ENCODE results near the gene ADM5.

DNA sequence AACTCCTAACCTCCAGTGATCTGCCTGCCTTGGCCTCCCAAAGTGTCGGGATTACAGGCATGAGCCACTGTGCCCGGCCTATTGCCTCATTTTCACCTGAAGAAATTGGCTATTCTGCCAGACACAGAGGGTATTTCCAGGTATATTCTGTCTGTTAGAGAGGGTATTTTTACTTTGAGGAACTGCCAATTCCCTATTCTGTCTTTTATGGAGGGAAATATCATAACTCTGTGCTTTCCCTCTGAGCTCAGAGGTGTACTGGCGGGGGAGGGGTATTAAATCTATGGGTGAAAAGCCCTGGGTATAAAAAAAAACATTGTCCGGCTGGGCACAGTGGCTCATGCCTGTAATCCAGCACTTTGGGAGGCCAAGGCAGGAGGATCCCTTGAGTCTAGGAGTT is 48.9 kb downstream of the ADM5 start:
- TF ChIP-seq, protein P1, sequence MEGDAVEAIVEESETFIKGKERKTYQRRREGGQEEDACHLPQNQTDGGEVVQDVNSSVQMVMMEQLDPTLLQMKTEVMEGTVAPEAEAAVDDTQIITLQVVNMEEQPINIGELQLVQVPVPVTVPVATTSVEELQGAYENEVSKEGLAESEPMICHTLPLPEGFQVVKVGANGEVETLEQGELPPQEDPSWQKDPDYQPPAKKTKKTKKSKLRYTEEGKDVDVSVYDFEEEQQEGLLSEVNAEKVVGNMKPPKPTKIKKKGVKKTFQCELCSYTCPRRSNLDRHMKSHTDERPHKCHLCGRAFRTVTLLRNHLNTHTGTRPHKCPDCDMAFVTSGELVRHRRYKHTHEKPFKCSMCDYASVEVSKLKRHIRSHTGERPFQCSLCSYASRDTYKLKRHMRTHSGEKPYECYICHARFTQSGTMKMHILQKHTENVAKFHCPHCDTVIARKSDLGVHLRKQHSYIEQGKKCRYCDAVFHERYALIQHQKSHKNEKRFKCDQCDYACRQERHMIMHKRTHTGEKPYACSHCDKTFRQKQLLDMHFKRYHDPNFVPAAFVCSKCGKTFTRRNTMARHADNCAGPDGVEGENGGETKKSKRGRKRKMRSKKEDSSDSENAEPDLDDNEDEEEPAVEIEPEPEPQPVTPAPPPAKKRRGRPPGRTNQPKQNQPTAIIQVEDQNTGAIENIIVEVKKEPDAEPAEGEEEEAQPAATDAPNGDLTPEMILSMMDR (IDR thresholded peaks at IDR 0.05), result no peak
- TF ChIP-seq POLR2AphosphoS5 (IDR thresholded peaks at IDR 0.05; ENCODE audit: low read depth, low read length), result no peak
- TF ChIP-seq, protein P2, sequence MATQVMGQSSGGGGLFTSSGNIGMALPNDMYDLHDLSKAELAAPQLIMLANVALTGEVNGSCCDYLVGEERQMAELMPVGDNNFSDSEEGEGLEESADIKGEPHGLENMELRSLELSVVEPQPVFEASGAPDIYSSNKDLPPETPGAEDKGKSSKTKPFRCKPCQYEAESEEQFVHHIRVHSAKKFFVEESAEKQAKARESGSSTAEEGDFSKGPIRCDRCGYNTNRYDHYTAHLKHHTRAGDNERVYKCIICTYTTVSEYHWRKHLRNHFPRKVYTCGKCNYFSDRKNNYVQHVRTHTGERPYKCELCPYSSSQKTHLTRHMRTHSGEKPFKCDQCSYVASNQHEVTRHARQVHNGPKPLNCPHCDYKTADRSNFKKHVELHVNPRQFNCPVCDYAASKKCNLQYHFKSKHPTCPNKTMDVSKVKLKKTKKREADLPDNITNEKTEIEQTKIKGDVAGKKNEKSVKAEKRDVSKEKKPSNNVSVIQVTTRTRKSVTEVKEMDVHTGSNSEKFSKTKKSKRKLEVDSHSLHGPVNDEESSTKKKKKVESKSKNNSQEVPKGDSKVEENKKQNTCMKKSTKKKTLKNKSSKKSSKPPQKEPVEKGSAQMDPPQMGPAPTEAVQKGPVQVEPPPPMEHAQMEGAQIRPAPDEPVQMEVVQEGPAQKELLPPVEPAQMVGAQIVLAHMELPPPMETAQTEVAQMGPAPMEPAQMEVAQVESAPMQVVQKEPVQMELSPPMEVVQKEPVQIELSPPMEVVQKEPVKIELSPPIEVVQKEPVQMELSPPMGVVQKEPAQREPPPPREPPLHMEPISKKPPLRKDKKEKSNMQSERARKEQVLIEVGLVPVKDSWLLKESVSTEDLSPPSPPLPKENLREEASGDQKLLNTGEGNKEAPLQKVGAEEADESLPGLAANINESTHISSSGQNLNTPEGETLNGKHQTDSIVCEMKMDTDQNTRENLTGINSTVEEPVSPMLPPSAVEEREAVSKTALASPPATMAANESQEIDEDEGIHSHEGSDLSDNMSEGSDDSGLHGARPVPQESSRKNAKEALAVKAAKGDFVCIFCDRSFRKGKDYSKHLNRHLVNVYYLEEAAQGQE (IDR thresholded peaks at IDR 0.05; ENCODE audit: insufficient read depth in 1 of 2, low read depth in 2 of 2, low read length in 1 of 2), result no peak
- no peak for TF ChIP-seq TCF7L2 (IDR thresholded peaks at IDR 0.05; ENCODE audit: low read depth, low read length)

Measured in Panc1 (cell line).